HEK293 (cell line): ENCODE results near the gene CCM2.

Experiments used
- CTCF ChIP-seq: fragments of 450-650 bp; formaldehyde crosslinking; IDR thresholded peaks from 2 replicates; pipeline ENCODE4 v1.5.1; 2016; ENCODE audit warnings: missing biosample characterization, missing genetic modification characterization
- YY1 ChIP-seq: fragments of 450-650 bp; formaldehyde crosslinking; IDR thresholded peaks from 2 replicates; pipeline ENCODE4 v1.5.1; 2018; ENCODE audit warnings: missing biosample characterization, missing genetic modification characterization
- ZBTB21 ChIP-seq: fragments of 450-650 bp; formaldehyde crosslinking; IDR thresholded peaks from 2 replicates; pipeline ENCODE4 v1.5.1; 2017; ENCODE audit warnings: missing biosample characterization, missing genetic modification characterization
- ZBTB8A ChIP-seq: fragments of 450-650 bp; formaldehyde crosslinking; IDR thresholded peaks from 2 replicates; pipeline ENCODE4 v1.5.1; 2016; ENCODE audit warnings: missing biosample characterization, missing genetic modification characterization
- ZNF114 ChIP-seq: fragments of 450-650 bp; formaldehyde crosslinking; IDR thresholded peaks from 2 replicates; pipeline ENCODE4 v1.5.0; 2017; ENCODE audit warnings: missing biosample characterization, missing genetic modification characterization
- ZNF266 ChIP-seq: fragments of 450-650 bp; formaldehyde crosslinking; IDR thresholded peaks from 2 replicates; pipeline ENCODE4 v1.5.1; 2016; ENCODE audit warnings: missing biosample characterization, missing genetic modification characterization, low read depth
- ZNF292 ChIP-seq: fragments of 450-650 bp; formaldehyde crosslinking; IDR thresholded peaks from 2 replicates; pipeline ENCODE4 v1.5.1; 2016; ENCODE audit warnings: low read depth, missing biosample characterization, missing genetic modification characterization, borderline replicate concordance
- ZNF324 ChIP-seq: fragments of 450-650 bp; formaldehyde crosslinking; IDR thresholded peaks from 2 replicates; pipeline ENCODE4 v1.5.1; 2016; ENCODE audit warnings: missing biosample characterization, missing genetic modification characterization
- ZNF350 ChIP-seq: fragments of 450-650 bp; formaldehyde crosslinking; IDR thresholded peaks from 2 replicates; pipeline ENCODE4 v1.5.0; 2017; ENCODE audit warnings: missing biosample characterization, mild to moderate bottlenecking, missing genetic modification characterization
- ZNF677 ChIP-seq: fragments of 450-650 bp; IDR thresholded peaks from 2 replicates; pipeline ENCODE4 v1.5.0; 2018; ENCODE audit warnings: missing biosample characterization, mild to moderate bottlenecking, missing genetic modification characterization, moderate library complexity
- ZNF777 ChIP-seq: fragments of 450-650 bp; formaldehyde crosslinking; IDR thresholded peaks from 2 replicates; pipeline ENCODE4 v1.5.1; 2017; ENCODE audit warnings: missing biosample characterization, missing genetic modification characterization, borderline replicate concordance
- TF ChIP-seq, protein P1 (sequence below): fragments of 450-650 bp; formaldehyde crosslinking; IDR thresholded peaks from 2 replicates; pipeline ENCODE4 v1.5.0; 2017; ENCODE audit warnings: missing biosample characterization, missing genetic modification characterization, borderline replicate concordance
- TF ChIP-seq, protein P2 (sequence below): sonication (generic); formaldehyde crosslinking; IDR thresholded peaks from 2 replicates; pipeline ENCODE4 v1.8.1; 2022; ENCODE audit warnings: mild to moderate bottlenecking, moderate library complexity, missing genetic modification reagents
- TF ChIP-seq, protein P3 (sequence below): fragments of 450-650 bp; formaldehyde crosslinking; IDR thresholded peaks from 2 replicates; pipeline ENCODE4 v1.5.1; 2016; ENCODE audit warnings: missing biosample characterization, missing genetic modification characterization

GRCh38 chr7:45092100-45092930 is 92.3 kb downstream of the CCM2 start:
- TF ChIP-seq CTCF (tag by site-specific recombination): no peak
- TF ChIP-seq ZNF114 (tag by site-specific recombination): no peak
- TF ChIP-seq, protein P1, sequence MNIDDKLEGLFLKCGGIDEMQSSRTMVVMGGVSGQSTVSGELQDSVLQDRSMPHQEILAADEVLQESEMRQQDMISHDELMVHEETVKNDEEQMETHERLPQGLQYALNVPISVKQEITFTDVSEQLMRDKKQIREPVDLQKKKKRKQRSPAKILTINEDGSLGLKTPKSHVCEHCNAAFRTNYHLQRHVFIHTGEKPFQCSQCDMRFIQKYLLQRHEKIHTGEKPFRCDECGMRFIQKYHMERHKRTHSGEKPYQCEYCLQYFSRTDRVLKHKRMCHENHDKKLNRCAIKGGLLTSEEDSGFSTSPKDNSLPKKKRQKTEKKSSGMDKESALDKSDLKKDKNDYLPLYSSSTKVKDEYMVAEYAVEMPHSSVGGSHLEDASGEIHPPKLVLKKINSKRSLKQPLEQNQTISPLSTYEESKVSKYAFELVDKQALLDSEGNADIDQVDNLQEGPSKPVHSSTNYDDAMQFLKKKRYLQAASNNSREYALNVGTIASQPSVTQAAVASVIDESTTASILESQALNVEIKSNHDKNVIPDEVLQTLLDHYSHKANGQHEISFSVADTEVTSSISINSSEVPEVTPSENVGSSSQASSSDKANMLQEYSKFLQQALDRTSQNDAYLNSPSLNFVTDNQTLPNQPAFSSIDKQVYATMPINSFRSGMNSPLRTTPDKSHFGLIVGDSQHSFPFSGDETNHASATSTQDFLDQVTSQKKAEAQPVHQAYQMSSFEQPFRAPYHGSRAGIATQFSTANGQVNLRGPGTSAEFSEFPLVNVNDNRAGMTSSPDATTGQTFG (tag by site-specific recombination): no peak
- no peak for TF ChIP-seq ZNF677 (tag by site-specific recombination)
- TF ChIP-seq ZNF777 (tag by site-specific recombination): no peak
- TF ChIP-seq ZNF350 (tag by site-specific recombination): no peak
- TF ChIP-seq ZNF266 (tag by site-specific recombination): no peak
- no peak for TF ChIP-seq ZNF324 (tag by site-specific recombination)
- TF ChIP-seq, protein P2, sequence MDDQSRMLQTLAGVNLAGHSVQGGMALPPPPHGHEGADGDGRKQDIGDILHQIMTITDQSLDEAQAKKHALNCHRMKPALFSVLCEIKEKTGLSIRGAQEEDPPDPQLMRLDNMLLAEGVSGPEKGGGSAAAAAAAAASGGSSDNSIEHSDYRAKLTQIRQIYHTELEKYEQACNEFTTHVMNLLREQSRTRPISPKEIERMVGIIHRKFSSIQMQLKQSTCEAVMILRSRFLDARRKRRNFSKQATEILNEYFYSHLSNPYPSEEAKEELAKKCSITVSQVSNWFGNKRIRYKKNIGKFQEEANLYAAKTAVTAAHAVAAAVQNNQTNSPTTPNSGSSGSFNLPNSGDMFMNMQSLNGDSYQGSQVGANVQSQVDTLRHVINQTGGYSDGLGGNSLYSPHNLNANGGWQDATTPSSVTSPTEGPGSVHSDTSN (CRISPR knock-in tag): no peak
- TF ChIP-seq YY1 (tag by site-specific recombination): no peak
- TF ChIP-seq ZNF292 (tag by site-specific recombination): no peak
- TF ChIP-seq, protein P3, sequence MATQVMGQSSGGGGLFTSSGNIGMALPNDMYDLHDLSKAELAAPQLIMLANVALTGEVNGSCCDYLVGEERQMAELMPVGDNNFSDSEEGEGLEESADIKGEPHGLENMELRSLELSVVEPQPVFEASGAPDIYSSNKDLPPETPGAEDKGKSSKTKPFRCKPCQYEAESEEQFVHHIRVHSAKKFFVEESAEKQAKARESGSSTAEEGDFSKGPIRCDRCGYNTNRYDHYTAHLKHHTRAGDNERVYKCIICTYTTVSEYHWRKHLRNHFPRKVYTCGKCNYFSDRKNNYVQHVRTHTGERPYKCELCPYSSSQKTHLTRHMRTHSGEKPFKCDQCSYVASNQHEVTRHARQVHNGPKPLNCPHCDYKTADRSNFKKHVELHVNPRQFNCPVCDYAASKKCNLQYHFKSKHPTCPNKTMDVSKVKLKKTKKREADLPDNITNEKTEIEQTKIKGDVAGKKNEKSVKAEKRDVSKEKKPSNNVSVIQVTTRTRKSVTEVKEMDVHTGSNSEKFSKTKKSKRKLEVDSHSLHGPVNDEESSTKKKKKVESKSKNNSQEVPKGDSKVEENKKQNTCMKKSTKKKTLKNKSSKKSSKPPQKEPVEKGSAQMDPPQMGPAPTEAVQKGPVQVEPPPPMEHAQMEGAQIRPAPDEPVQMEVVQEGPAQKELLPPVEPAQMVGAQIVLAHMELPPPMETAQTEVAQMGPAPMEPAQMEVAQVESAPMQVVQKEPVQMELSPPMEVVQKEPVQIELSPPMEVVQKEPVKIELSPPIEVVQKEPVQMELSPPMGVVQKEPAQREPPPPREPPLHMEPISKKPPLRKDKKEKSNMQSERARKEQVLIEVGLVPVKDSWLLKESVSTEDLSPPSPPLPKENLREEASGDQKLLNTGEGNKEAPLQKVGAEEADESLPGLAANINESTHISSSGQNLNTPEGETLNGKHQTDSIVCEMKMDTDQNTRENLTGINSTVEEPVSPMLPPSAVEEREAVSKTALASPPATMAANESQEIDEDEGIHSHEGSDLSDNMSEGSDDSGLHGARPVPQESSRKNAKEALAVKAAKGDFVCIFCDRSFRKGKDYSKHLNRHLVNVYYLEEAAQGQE (tag by site-specific recombination): no peak
- TF ChIP-seq ZBTB21: no peak
- no peak for TF ChIP-seq ZBTB8A (tag by site-specific recombination)
